ENCODE results near the gene ATG4B.

- TF ChIP-seq, protein P1, sequence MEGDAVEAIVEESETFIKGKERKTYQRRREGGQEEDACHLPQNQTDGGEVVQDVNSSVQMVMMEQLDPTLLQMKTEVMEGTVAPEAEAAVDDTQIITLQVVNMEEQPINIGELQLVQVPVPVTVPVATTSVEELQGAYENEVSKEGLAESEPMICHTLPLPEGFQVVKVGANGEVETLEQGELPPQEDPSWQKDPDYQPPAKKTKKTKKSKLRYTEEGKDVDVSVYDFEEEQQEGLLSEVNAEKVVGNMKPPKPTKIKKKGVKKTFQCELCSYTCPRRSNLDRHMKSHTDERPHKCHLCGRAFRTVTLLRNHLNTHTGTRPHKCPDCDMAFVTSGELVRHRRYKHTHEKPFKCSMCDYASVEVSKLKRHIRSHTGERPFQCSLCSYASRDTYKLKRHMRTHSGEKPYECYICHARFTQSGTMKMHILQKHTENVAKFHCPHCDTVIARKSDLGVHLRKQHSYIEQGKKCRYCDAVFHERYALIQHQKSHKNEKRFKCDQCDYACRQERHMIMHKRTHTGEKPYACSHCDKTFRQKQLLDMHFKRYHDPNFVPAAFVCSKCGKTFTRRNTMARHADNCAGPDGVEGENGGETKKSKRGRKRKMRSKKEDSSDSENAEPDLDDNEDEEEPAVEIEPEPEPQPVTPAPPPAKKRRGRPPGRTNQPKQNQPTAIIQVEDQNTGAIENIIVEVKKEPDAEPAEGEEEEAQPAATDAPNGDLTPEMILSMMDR (IDR thresholded peaks at IDR 0.05): no peak
- no peak for TF ChIP-seq POLR2A (IDR thresholded peaks at IDR 0.05)
These were observed 17.1 kb upstream of the ATG4B start for GRCh38 chr2:241620419-241620769.
